HepG2 (cell line): ENCODE measurements around the gene CD96. TPM values are rescaled to one million over a fixed set of nuclear protein-coding genes. Genes with fewer than 3 reads are reported as not detected.

ENCODE experiments used
- ATAC-seq: fragments of 200-7000 bp; cut with Tn5 transposase; 3 replicates; pipeline ENCODE4 v1.9.1; 2020; ENCODE audit warnings: mild to moderate bottlenecking, moderate library complexity
- BruUV-seq: library from RNA; stranded (reverse); fragments of 400-500 nt; replicated peaks from 2 replicates; lab custom pipeline; 2021; lab: Mats Ljungman, UMichigan
- CTCF ChIA-PET: fragments of 300-600 bp; formaldehyde crosslinking; extraction: SDS; loops from one replicate; lab custom pipeline; 2021; ENCODE audit warnings: low total read pairs, inconsistent platforms, low intra/inter-chr PET ratio; lab: Yijun Ruan, JAX
- POLR2A ChIA-PET: fragments of 350-600 bp; sonication (Branson Sonifier 250); formaldehyde crosslinking; loops from one replicate; lab custom pipeline; 2020; ENCODE audit warnings: antibody characterized with exemption, inconsistent platforms; lab: Yijun Ruan, JAX
- DNase-seq: peaks from one replicate; pipeline ENCODE4 v3.0.0-alpha.2; 2015; ENCODE audit warnings: low spot score
- FAIRE-seq: peaks from 3 replicates; lab custom pipeline; 2011; peaks lifted over from hg19 to GRCh38; lab: Jason Lieb, UNC
- H2AFZ ChIP-seq: one replicate; pipeline ENCODE4 v1.6.1; 2011; ENCODE audit warnings: low read length, inconsistent platforms
- H3K27ac ChIP-seq: fragments of 300-600 bp; 3 replicates; pipeline ENCODE4 v1.8.0; 2011; ENCODE audit warnings: mixed run types, mild to moderate bottlenecking, mixed read lengths, low read length, inconsistent platforms; ENCODE audit not compliant: insufficient read depth; ENCODE audit errors: extremely low read length
- H3K27me3 ChIP-seq, 2 experiments: fragments of 200-600 bp in 1 of 2; 2 replicates in 1 of 2; 3 replicates in 1 of 2; pipeline versions ENCODE4 v1.6.0 to v1.8.0; 2011; ENCODE audit warnings: low read length in 2 of 2, mild to moderate bottlenecking in 2 of 2, moderate library complexity in 2 of 2, inconsistent platforms in 1 of 2; ENCODE audit not compliant: insufficient read depth in 2 of 2, control insufficient read depth in 1 of 2
- H3K36me3 ChIP-seq, 2 experiments: fragments of 200-600 bp in 1 of 2; replicated peaks in 1 of 2; 2 replicates in 1 of 2; 3 replicates in 1 of 2; pipeline versions ENCODE4 v1.5.1 to v1.8.0; 2011; ENCODE audit warnings: low read length in 2 of 2, inconsistent platforms in 1 of 2; ENCODE audit not compliant: insufficient read depth in 2 of 2, control insufficient read depth in 1 of 2
- H3K4me1 ChIP-seq: 2 replicates; pipeline ENCODE4 v1.5.1; 2012; ENCODE audit warnings: low read length, inconsistent platforms; ENCODE audit not compliant: insufficient read depth
- H3K4me2 ChIP-seq: 2 replicates; pipeline ENCODE4 v1.6.0; 2011; ENCODE audit warnings: low read depth, low read length, inconsistent platforms
- H3K4me3 ChIP-seq, 3 experiments: fragments of 200-600 bp in 1 of 3; sonication (generic), shearing (Covaris generic) in 1 of 3; replicated peaks in 1 of 3; 2 replicates each; pipeline ENCODE4 v1.5.1; 2011 to 2016; ENCODE audit warnings: low read length in 3 of 3, inconsistent platforms in 2 of 3, low read depth in 2 of 3, mild to moderate bottlenecking in 2 of 3, control low read depth in 1 of 3, mixed read lengths in 1 of 3; ENCODE audit not compliant: insufficient read depth in 1 of 3
- H3K79me2 ChIP-seq: one replicate; pipeline ENCODE4 v1.6.1; 2011; ENCODE audit warnings: low read length, inconsistent platforms; ENCODE audit not compliant: insufficient read depth
- H3K9ac ChIP-seq: 2 replicates; pipeline ENCODE4 v1.6.0; 2011; ENCODE audit warnings: mild to moderate bottlenecking, low read depth, low read length, inconsistent platforms; ENCODE audit not compliant: insufficient read depth
- H3K9me3 ChIP-seq: 2 replicates; pipeline ENCODE4 v1.5.1; 2012; ENCODE audit warnings: mild to moderate bottlenecking, low read length
- H4K20me1 ChIP-seq: 2 replicates; pipeline ENCODE4 v1.6.0; 2011; ENCODE audit warnings: inconsistent platforms, mild to moderate bottlenecking, low read length, moderate library complexity; ENCODE audit not compliant: insufficient read depth
- ERF ChIP-seq: IDR thresholded peaks from 2 replicates; pipeline ENCODE4 v1.6.1; 2018; ENCODE audit warnings: missing biosample characterization, missing genetic modification reagents
- MAFG ChIP-seq: sonication (generic); formaldehyde crosslinking; IDR thresholded peaks from 2 replicates; pipeline ENCODE4 v1.5.1; 2020; ENCODE audit warnings: mild to moderate bottlenecking, missing genetic modification reagents
- MLXIP ChIP-seq: sonication (generic); formaldehyde crosslinking; IDR thresholded peaks from 2 replicates; pipeline ENCODE4 v1.9.0; 2021; ENCODE audit warnings: missing genetic modification reagents, borderline replicate concordance
- MTA1 ChIP-seq: sonication (generic); formaldehyde crosslinking; IDR thresholded peaks from 2 replicates; pipeline ENCODE4 v1.4.0; 2020; ENCODE audit warnings: missing genetic modification reagents, mild to moderate bottlenecking, borderline replicate concordance
- NR2F6 ChIP-seq, 2 experiments: IDR thresholded peaks; 2 replicates each; pipeline ENCODE4 v1.6.1; 2016; ENCODE audit warnings: antibody characterized with exemption in 1 of 2, mild to moderate bottlenecking in 1 of 2
- PAF1 ChIP-seq: IDR thresholded peaks from 2 replicates; pipeline ENCODE4 v1.6.1; 2016; ENCODE audit warnings: missing genetic modification reagents, missing compliant biosample characterization
- PCBP1 ChIP-seq: fragments of 200-400 bp; formaldehyde crosslinking; IDR thresholded peaks from 2 replicates; pipeline ENCODE4 v1.6.1; 2017; ENCODE audit warnings: mild to moderate bottlenecking, low read depth, low read length, borderline replicate concordance
- SP4 ChIP-seq: sonication (generic); formaldehyde crosslinking; IDR thresholded peaks from 2 replicates; pipeline ENCODE4 v1.8.1; 2023; ENCODE audit warnings: mild to moderate bottlenecking, missing genetic modification reagents
- TFDP1 ChIP-seq: IDR thresholded peaks from 2 replicates; pipeline ENCODE4 v1.6.1; 2016; ENCODE audit warnings: missing compliant biosample characterization, missing genetic modification reagents, borderline replicate concordance
- ZNF329 ChIP-seq: sonication (generic); formaldehyde crosslinking; IDR thresholded peaks from 2 replicates; pipeline ENCODE4 v1.9.0; 2021; ENCODE audit warnings: low read depth, mild to moderate bottlenecking, missing genetic modification reagents
- ZNF503 ChIP-seq: sonication (generic); formaldehyde crosslinking; IDR thresholded peaks from 2 replicates; pipeline ENCODE4 v1.4.0; 2020; ENCODE audit warnings: missing genetic modification reagents
- ZNF605 ChIP-seq: sonication (generic); formaldehyde crosslinking; IDR thresholded peaks from 2 replicates; pipeline ENCODE4 v1.8.0; 2022; ENCODE audit warnings: mild to moderate bottlenecking, missing genetic modification reagents
- WGBS: methylation state at CpG from one replicate; pipeline ENCODE4 v1.1.6; 2017; ENCODE audit warnings: low lambda C conversion rate; 5-methylcytosine and 5-hydroxymethylcytosine counted together
- in situ Hi-C: cut with HindIII; loops from 2 replicates; pipeline ENCODE4 v1.10.0; 2017; ENCODE audit warnings: low pct_unique_long_range_greater_than_20kb; ENCODE audit not compliant: extremely low pct_ligation_motif_present
- intact Hi-C: fragments of 100-400 bp; cut with micrococcal nuclease; formaldehyde crosslinking; loops from one replicate; pipeline ENCODE4 v1.10.0; 2022; ENCODE audit not compliant: unreplicated experiment
- polyA plus RNA-seq, 8 experiments: library from polyadenylated mRNA; depleted of rRNA in 3 of 8; stranded (reverse) in 7 of 8; unstranded in 1 of 8; fragments of >200 nt; fragmentation: Illumina TruSeq in 4 of 8; extraction: Trizol in 4 of 8; gene quantifications; 2 replicates each; pipeline versions ENCODE4 v1.2.1 to v1.2.3, GENCODE V29; 2011 to 2016; ENCODE audit warnings: low read depth in 4 of 8, missing spikeins in 1 of 8, mixed read lengths in 1 of 8; ENCODE audit not compliant: insufficient read depth in 1 of 8
- total RNA-seq, 5 experiments: library from RNA; depleted of rRNA; stranded (reverse); fragments of >200 nt; fragmentation: Illumina TruSeq; extraction: Trizol; gene quantifications; 2 replicates each; pipeline ENCODE4 v1.2.3, GENCODE V29; 2016; ENCODE audit warnings: low read depth in 1 of 5

The CD96 gene
- total and polyA plus RNA-seq, 2 of the 13 experiments (the other 11 are each of a cell fraction or from before 2014, with no cell fraction given), result not detected

- TF ChIP-seq ERF (CRISPR knock-in tag) (no peak), ZNF605 (no peak), PAF1 (no peak), ZNF503 (no peak), SP4 (CRISPR knock-in tag) (no peak), PCBP1 (no peak)
Observed at GRCh38 chr3:111652492-111653180, 110.6 kb downstream of the CD96 start (continued).

- no peak for FAIRE-seq
- H3K36me3 ChIP-seq, result no peaks in the 10 kb centered on the region
- no peaks in the 10 kb centered on the region for H4K20me1 ChIP-seq
- POLR2A ChIA-PET, result interaction anchor here (0.6 kb wide), 1 partner anchor 401 kb away, joined by 3 read pairs; no protein-coding TSS in a partner anchor
- no peak for DNase-seq
- peaks cover 10% of the 10 kb centered on the region for H3K4me1 ChIP-seq
- H3K9ac ChIP-seq, result no peak overlapping the region
- no peak for ATAC-seq
- H3K4me3 ChIP-seq, result no peak overlapping the region
- no peak for TF ChIP-seq MTA1 (CRISPR knock-in tag)
- TF ChIP-seq MAFG (CRISPR knock-in tag), result no peak
- TF ChIP-seq NR2F6 (IDR thresholded peaks at IDR 0.05), result no peak
- TF ChIP-seq NR2F6 (CRISPR knock-in tag; IDR thresholded peaks at IDR 0.05), result no peak
- no peak for TF ChIP-seq ZNF329
- TF ChIP-seq MLXIP, result no peak
- TF ChIP-seq TFDP1, result no peak
- no peaks in the 10 kb centered on the region for H3K79me2 ChIP-seq
- in situ Hi-C loops (no loop called here), intact Hi-C loops (no loop called here)
- no peak overlapping the region for H3K27ac ChIP-seq
- no TSS peak for BruUV-seq
- H3K4me2 ChIP-seq, result no peak overlapping the region
- H3K9me3 ChIP-seq, result no peaks in the 10 kb centered on the region
- CTCF ChIA-PET, result no interaction called here
- H3K27me3 ChIP-seq, result no peaks in the 10 kb centered on the region; a peak in 1 of 5 replicates
- H2AFZ ChIP-seq, result no peak overlapping the region
- 50% methylated on average over 2 of the region's 2 CpGs for WGBS
Observed at GRCh38 chr3:111653766-111654165, 111.8 kb downstream of the CD96 start.
